Endometrium (tissue), 2 donors: Measurements from ENCODE around the gene ATP6V1A.
A peak's percentile ranks its signal among the peaks of the same experiment; 100 is the strongest.
"Not testable (repeated sequence)": the region's sequence is repeated elsewhere in the genome, so short reads cannot be mapped to it uniquely, and the experiment has no call there.

Source experiments
- FAIRE-seq: peaks from 2 replicates; lab custom pipeline; 2012; peaks lifted over from hg19 to GRCh38; lab: Jason Lieb, UNC
- donor health status: control.
- donor health status: control.

Gene ATP6V1A

GRCh38 chr3:113828600-113828999 lies 81.8 kb downstream of the ATP6V1A start:
- FAIRE-seq = no peak

GRCh38 chr3:113829576-113830354 lies 82.9 kb downstream of the ATP6V1A start:
- FAIRE-seq = no peak

- no peak for FAIRE-seq
Measured at GRCh38 chr3:113831103-113831355, 84.2 kb downstream of the ATP6V1A start.

- FAIRE-seq = no peak
Measured at GRCh38 chr3:113832477-113833164, 85.8 kb downstream of the ATP6V1A start.

- no peak for FAIRE-seq
Measured at GRCh38 chr3:113834983-113835382, 88.1 kb downstream of the ATP6V1A start.

GRCh38 chr3:113838631-113839209 lies 91.9 kb downstream of the ATP6V1A start, which contains the start of gene GRAMD1C:
Gene GRAMD1C (plus strand): TSS chr3:113838788. CDS start chr3:113838910, 122 bp downstream.
- no peak for FAIRE-seq

GRCh38 chr3:113839551-113839950 lies 92.7 kb downstream of the ATP6V1A start:
- no peak for FAIRE-seq

- peak; percentile 75 for FAIRE-seq
Measured at GRCh38 chr3:113844622-113845222, 97.9 kb downstream of the ATP6V1A start.

- FAIRE-seq = no peak
Measured at GRCh38 chr3:113847247-113847646, 100.4 kb downstream of the ATP6V1A start.

GRCh38 chr3:113847664-113848461 lies 101.0 kb downstream of the ATP6V1A start:
- FAIRE-seq = no peak

- FAIRE-seq = not testable (repeated sequence)
Measured at GRCh38 chr3:113849071-113849470, 102.2 kb downstream of the ATP6V1A start.

- not testable (repeated sequence) for FAIRE-seq
Measured at GRCh38 chr3:113849841-113850240, 103.0 kb downstream of the ATP6V1A start.

- FAIRE-seq = not testable (repeated sequence)
Measured at GRCh38 chr3:113850391-113850790, 103.6 kb downstream of the ATP6V1A start.

GRCh38 chr3:113852506-113852905 lies 105.7 kb downstream of the ATP6V1A start:
- FAIRE-seq = no peak
